H7 (cell line): ENCODE data around the gene PRM3. TPM values are rescaled to one million over a fixed set of nuclear protein-coding genes. Genes with fewer than 3 reads are reported as not detected.

Experiments used
- DNase-seq: peaks from one replicate; pipeline ENCODE4 v3.0.0; 2012
- H3K27me3 ChIP-seq: 2 replicates; pipeline ENCODE4 v1.6.0; 2011; ENCODE audit warnings: mild to moderate bottlenecking, low read length; ENCODE audit not compliant: control insufficient read depth, insufficient read depth
- H3K36me3 ChIP-seq: replicated peaks from 2 replicates; pipeline ENCODE4 v1.5.1; 2011; ENCODE audit warnings: low read length; ENCODE audit not compliant: control insufficient read depth, insufficient read depth
- H3K4me3 ChIP-seq: 2 replicates; pipeline ENCODE4 v1.5.1; 2011; ENCODE audit warnings: low read depth, mild to moderate bottlenecking, control low read depth, low read length, moderate library complexity; ENCODE audit not compliant: insufficient read depth
- total RNA-seq: library from RNA; depleted of rRNA; stranded (reverse); fragments of >200 nt; shearing (Covaris generic); gene quantifications from 2 replicates; pipeline ENCODE4 v1.2.3, GENCODE V29; 2014

Gene PRM3
- total RNA-seq, 1 experiment from 2014 or later, result not detected

- Histone ChIP-seq H3K4me3 (no peak overlapping the region), H3K27me3 (no peaks in the 10 kb centered on the region), H3K36me3 (no peaks in the 10 kb centered on the region)
- no peak for DNase-seq
Measured at GRCh38 chr16:11278681-11279628, 5.5 kb upstream of the PRM3 start.

- H3K27me3 ChIP-seq, result no peaks in the 10 kb centered on the region
- H3K4me3 ChIP-seq, result no peak overlapping the region
- H3K36me3 ChIP-seq, result no peaks in the 10 kb centered on the region
- no peak for DNase-seq
Measured at GRCh38 chr16:11277607-11278337, 4.3 kb upstream of the PRM3 start.

GRCh38 chr16:11276896-11277593, 3.6 kb upstream of the PRM3 start:
- Histone ChIP-seq H3K27me3 (no peaks in the 10 kb centered on the region), H3K36me3 (no peaks in the 10 kb centered on the region), H3K4me3 (no peak overlapping the region)
- no peak for DNase-seq

DNA sequence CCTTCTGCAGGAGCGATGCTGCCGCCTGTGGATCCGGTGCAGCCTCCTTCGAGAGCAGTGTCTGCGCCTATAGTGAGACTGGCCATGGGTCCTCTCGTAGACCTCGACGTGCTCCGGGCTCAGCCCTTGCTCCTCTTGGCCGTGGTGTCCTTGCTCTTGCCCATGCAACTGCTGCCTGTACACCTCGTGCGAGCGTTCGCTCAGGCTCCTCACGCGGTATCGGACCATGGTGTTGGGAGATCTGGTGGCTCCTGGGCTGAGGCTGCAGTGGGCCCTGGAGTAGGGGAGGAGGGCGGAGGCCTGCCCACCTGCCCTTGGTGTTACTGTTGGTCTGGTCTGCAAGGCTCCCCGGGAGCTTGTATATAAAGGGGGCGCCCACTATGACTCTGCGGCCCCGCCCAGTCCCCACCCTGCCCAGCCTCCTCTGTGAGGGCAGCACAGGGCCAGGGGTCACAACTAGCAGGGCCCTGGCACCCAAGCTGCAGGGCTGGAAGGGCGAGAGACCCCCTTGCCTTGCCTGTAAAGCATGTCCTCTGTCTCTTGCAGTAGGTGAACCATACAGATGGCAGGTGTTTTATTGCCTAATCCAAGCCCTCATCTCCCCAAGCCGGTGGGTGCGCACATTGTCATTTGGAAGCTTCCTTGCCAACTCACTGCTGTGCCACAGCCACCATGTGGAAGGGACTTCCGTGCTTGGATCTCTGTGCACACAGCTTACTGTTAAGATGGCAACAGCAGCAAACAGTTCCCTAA, 2.9 kb upstream of the PRM3 start, which contains the start of gene PRM2:
PRM2 (minus strand) TSS at position 338 of the 753 bp plus-strand sequence; CDS start at position 228, 110 bp downstream.
- H3K27me3 ChIP-seq, result no peaks in the 10 kb centered on the region
- H3K36me3 ChIP-seq, result no peaks in the 10 kb centered on the region
- DNase-seq, result no peak

GRCh38 chr16:11274964-11275363, 1.5 kb upstream of the PRM3 start:
- Histone ChIP-seq H3K27me3 (no peaks in the 10 kb centered on the region), H3K4me3 (no peak overlapping the region), H3K36me3 (no peaks in the 10 kb centered on the region)
- DNase-seq, result no peak

More for the DNA sequence above, 2.9 kb upstream of the PRM3 start, which contains the start of gene PRM2:
- no peak within 1 kb of the TSS for H3K4me3 ChIP-seq

GRCh38 chr16:11273721-11274324, 394 bp upstream of the PRM3 start:
- no peaks in the 10 kb centered on the region for H3K36me3 ChIP-seq
- H3K4me3 ChIP-seq, result no peak overlapping the region
- no peaks in the 10 kb centered on the region for H3K27me3 ChIP-seq
- peak; percentile 54 for DNase-seq

DNA sequence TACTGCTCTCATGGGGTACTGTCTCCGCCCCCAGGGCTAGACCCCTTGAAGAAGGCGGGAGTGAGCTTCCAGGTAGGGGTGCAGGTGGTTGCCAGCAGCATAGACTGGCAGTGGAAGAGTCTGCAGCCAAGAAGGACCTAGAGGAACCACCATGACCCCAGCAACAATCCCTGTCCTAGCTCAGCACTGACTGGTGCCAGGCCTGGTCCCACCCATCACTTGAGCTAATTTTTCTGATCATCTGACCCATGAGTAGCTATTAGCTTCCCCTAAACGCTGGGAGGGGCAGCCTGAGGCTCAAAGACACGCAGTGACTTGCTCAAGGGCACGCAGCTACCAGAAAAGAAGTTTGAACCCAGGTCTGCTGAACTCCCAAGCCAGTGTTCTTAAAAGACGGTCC, 945 bp downstream of the PRM3 start:
- H3K27me3 ChIP-seq, result no peaks in the 10 kb centered on the region
- H3K36me3 ChIP-seq, result no peaks in the 10 kb centered on the region
- no peak overlapping the region for H3K4me3 ChIP-seq
- no peak for DNase-seq

- no peak overlapping the region for H3K4me3 ChIP-seq
- no peak for DNase-seq
- no peaks in the 10 kb centered on the region for H3K36me3 ChIP-seq
- no peaks in the 10 kb centered on the region for H3K27me3 ChIP-seq
Measured at GRCh38 chr16:11271610-11272009, 1.8 kb downstream of the PRM3 start.

GRCh38 chr16:11270602-11271162, 2.7 kb downstream of the PRM3 start:
- H3K36me3 ChIP-seq, result no peaks in the 10 kb centered on the region
- H3K27me3 ChIP-seq, result no peaks in the 10 kb centered on the region
- no peak overlapping the region for H3K4me3 ChIP-seq
- DNase-seq, result no peak

GRCh38 chr16:11268921-11269375, 4.5 kb downstream of the PRM3 start, which contains the start of gene TNP2:
Gene TNP2 (minus strand): TSS chr16:11269325. CDS start chr16:11269262, 63 bp downstream.
- no peaks in the 10 kb centered on the region for H3K36me3 ChIP-seq
- DNase-seq, result no peak
- no peaks in the 10 kb centered on the region for H3K27me3 ChIP-seq
- H3K4me3 ChIP-seq, result no peak within 1 kb of the TSS

GRCh38 chr16:11265124-11265523, 8.3 kb downstream of the PRM3 start:
- Histone ChIP-seq H3K4me3 (no peak overlapping the region), H3K27me3 (no peaks in the 10 kb centered on the region), H3K36me3 (no peaks in the 10 kb centered on the region)
- no peak for DNase-seq

GRCh38 chr16:11264155-11264832, 9.1 kb downstream of the PRM3 start:
- DNase-seq, result no peak
- Histone ChIP-seq H3K27me3 (no peaks in the 10 kb centered on the region), H3K36me3 (no peaks in the 10 kb centered on the region)

DNA sequence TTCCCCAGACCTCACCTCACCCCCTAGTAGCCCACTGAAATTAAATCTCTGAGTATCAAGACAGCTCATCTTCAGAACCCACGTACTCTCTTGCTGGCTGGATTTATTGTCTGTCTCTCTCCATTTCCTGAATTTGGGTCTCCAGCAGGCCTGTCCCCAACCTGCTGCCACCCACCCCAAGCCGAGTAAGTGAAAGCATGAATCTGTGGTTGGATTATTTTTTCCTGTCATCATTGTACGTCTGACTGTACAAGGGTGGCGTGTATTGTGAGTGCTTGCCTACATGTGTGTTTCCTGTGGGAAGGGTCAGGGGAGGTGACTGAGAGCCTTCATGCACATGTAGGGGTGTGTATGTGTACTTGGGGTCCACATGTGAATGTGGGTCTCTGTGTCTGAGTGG, 9.7 kb downstream of the PRM3 start:
- Histone ChIP-seq H3K27me3 (no peaks in the 10 kb centered on the region), H3K36me3 (no peaks in the 10 kb centered on the region), H3K4me3 (no peak overlapping the region)
- DNase-seq, result no peak

More at GRCh38 chr16:11264155-11264832, 9.1 kb downstream of the PRM3 start:
- no peak overlapping the region for H3K4me3 ChIP-seq
